K562 (cell line): ENCODE results near the gene ZNF747.

Experiments
- BRCA1 ChIP-seq, 2 experiments: fragments of 450-650 bp in 1 of 2; sonication (generic) in 1 of 2; formaldehyde crosslinking in 1 of 2; IDR thresholded peaks; 2 replicates each; pipeline versions ENCODE4 v1.5.0 to v1.6.1; 2017 to 2020; ENCODE audit warnings: mild to moderate bottlenecking in 1 of 2, missing genetic modification reagents in 1 of 2
- FOXK1 ChIP-seq: sonication (generic); formaldehyde crosslinking; IDR thresholded peaks from 2 replicates; pipeline ENCODE4 v1.8.0; 2022; ENCODE audit warnings: missing genetic modification reagents, mild to moderate bottlenecking, borderline replicate concordance
- HDAC6 ChIP-seq: IDR thresholded peaks from 2 replicates; pipeline ENCODE4 v1.6.1; 2012; ENCODE audit warnings: low read depth, mild to moderate bottlenecking, control low read depth, inconsistent platforms, low read length, moderate library complexity
- PML ChIP-seq: IDR thresholded peaks from 2 replicates; pipeline ENCODE4 v1.6.1; 2012; ENCODE audit warnings: low read length, inconsistent platforms
- RBM39 ChIP-seq: fragments of 200-400 bp; formaldehyde crosslinking; optimal IDR thresholded peaks from 2 replicates; pipeline ENCODE3; 2018; ENCODE audit warnings: low read depth, low read length
- SMAD1 ChIP-seq: fragments of 150-350 bp; IDR thresholded peaks from 2 replicates; pipeline ENCODE4 v1.6.1; 2014; ENCODE audit warnings: low read length, low read depth; ENCODE audit not compliant: partially characterized antibody
- SRF ChIP-seq, 2 experiments: fragments of 250-450, 450-650 bp in 1 of 2; sonication (Bioruptor Pico) in 1 of 2; sonication (generic) in 1 of 2; formaldehyde crosslinking; IDR thresholded peaks; 2 replicates each; pipeline versions ENCODE4 v1.5.0 to v1.5.1; 2020 to 2022; ENCODE audit warnings: mild to moderate bottlenecking in 1 of 2, missing genetic modification reagents in 1 of 2
- ZBTB33 ChIP-seq: sonication (generic); formaldehyde crosslinking; IDR thresholded peaks from 2 replicates; pipeline ENCODE4 v1.8.1; 2023; ENCODE audit warnings: mild to moderate bottlenecking, missing genetic modification reagents
- ZNF586 ChIP-seq: fragments of 450-650 bp; formaldehyde crosslinking; conservative IDR thresholded peaks from 2 replicates; pipeline ENCODE4 v1.4.0; 2020; ENCODE audit warnings: mild to moderate bottlenecking, moderate library complexity
- TF ChIP-seq, protein P1 (sequence below), 3 experiments: IDR thresholded peaks in 2 of 3; conservative IDR thresholded peaks in 1 of 3; 2 replicates each; pipeline ENCODE4 v1.5.1; 2011 to 2012; ENCODE audit warnings: low read length in 3 of 3, mild to moderate bottlenecking in 3 of 3, control low read depth in 2 of 3, improper control_type of control experiment in 1 of 3, inconsistent platforms in 1 of 3, low read depth in 1 of 3, mixed read lengths in 1 of 3, moderate library complexity in 1 of 3; ENCODE audit not compliant: insufficient read depth in 2 of 3

GRCh38 chr16:30482366-30482765, 52.3 kb downstream of the ZNF747 start:
- no peak for TF ChIP-seq RBM39
- TF ChIP-seq BRCA1 (IDR thresholded peaks at IDR 0.05) = no peak
- no peak for TF ChIP-seq BRCA1 (CRISPR knock-in tag; IDR thresholded peaks at IDR 0.05)
- no peak for TF ChIP-seq PML
- TF ChIP-seq ZNF586 = no peak
- no peak for TF ChIP-seq SMAD1
- TF ChIP-seq FOXK1 (CRISPR knock-in tag) = no peak
- TF ChIP-seq, protein P1, sequence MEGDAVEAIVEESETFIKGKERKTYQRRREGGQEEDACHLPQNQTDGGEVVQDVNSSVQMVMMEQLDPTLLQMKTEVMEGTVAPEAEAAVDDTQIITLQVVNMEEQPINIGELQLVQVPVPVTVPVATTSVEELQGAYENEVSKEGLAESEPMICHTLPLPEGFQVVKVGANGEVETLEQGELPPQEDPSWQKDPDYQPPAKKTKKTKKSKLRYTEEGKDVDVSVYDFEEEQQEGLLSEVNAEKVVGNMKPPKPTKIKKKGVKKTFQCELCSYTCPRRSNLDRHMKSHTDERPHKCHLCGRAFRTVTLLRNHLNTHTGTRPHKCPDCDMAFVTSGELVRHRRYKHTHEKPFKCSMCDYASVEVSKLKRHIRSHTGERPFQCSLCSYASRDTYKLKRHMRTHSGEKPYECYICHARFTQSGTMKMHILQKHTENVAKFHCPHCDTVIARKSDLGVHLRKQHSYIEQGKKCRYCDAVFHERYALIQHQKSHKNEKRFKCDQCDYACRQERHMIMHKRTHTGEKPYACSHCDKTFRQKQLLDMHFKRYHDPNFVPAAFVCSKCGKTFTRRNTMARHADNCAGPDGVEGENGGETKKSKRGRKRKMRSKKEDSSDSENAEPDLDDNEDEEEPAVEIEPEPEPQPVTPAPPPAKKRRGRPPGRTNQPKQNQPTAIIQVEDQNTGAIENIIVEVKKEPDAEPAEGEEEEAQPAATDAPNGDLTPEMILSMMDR (IDR thresholded peaks at IDR 0.05 in 2 of 3, conservative IDR thresholded peaks at IDR 0.05 in 1 of 3; ENCODE audit: insufficient read depth in 2 of 3, low read depth in 1 of 3, low read length in 3 of 3) = peak; percentile 52 to 66 (median 57)
- no peak for TF ChIP-seq HDAC6
- no peak for TF ChIP-seq ZBTB33 (CRISPR knock-in tag)
- no peak for TF ChIP-seq SRF (CRISPR knock-in tag; IDR thresholded peaks at IDR 0.05)
